C4-2B (cell line): ENCODE data around the gene ZDHHC6.

Source experiments
- H3K27ac ChIP-seq: fragments of 450-650 bp; 2 replicates; pipeline ENCODE4 v1.5.1; 2017
- ZFX ChIP-seq: fragments of 450-650 bp; IDR thresholded peaks from 2 replicates; pipeline ENCODE4 v1.6.1; 2017
- TF ChIP-seq, protein P1 (sequence below): fragments of 450-650 bp; conservative IDR thresholded peaks from 2 replicates; pipeline ENCODE4 v1.5.1; 2017; ENCODE audit warnings: mild to moderate bottlenecking

Gene ZDHHC6

GRCh38 chr10:112402917-112403316, 43.8 kb downstream of the ZDHHC6 start:
- TF ChIP-seq, protein P1, sequence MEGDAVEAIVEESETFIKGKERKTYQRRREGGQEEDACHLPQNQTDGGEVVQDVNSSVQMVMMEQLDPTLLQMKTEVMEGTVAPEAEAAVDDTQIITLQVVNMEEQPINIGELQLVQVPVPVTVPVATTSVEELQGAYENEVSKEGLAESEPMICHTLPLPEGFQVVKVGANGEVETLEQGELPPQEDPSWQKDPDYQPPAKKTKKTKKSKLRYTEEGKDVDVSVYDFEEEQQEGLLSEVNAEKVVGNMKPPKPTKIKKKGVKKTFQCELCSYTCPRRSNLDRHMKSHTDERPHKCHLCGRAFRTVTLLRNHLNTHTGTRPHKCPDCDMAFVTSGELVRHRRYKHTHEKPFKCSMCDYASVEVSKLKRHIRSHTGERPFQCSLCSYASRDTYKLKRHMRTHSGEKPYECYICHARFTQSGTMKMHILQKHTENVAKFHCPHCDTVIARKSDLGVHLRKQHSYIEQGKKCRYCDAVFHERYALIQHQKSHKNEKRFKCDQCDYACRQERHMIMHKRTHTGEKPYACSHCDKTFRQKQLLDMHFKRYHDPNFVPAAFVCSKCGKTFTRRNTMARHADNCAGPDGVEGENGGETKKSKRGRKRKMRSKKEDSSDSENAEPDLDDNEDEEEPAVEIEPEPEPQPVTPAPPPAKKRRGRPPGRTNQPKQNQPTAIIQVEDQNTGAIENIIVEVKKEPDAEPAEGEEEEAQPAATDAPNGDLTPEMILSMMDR = no peak
- TF ChIP-seq ZFX = no peak
- H3K27ac ChIP-seq = peak overlapping the region; percentile 71

GRCh38 chr10:112397592-112397991, 49.1 kb downstream of the ZDHHC6 start:
- TF ChIP-seq ZFX = no peak
- TF ChIP-seq, protein P1 = no peak
- H3K27ac ChIP-seq = peak overlapping the region; percentile 42; the same call in 1 of the 2 replicates

DNA sequence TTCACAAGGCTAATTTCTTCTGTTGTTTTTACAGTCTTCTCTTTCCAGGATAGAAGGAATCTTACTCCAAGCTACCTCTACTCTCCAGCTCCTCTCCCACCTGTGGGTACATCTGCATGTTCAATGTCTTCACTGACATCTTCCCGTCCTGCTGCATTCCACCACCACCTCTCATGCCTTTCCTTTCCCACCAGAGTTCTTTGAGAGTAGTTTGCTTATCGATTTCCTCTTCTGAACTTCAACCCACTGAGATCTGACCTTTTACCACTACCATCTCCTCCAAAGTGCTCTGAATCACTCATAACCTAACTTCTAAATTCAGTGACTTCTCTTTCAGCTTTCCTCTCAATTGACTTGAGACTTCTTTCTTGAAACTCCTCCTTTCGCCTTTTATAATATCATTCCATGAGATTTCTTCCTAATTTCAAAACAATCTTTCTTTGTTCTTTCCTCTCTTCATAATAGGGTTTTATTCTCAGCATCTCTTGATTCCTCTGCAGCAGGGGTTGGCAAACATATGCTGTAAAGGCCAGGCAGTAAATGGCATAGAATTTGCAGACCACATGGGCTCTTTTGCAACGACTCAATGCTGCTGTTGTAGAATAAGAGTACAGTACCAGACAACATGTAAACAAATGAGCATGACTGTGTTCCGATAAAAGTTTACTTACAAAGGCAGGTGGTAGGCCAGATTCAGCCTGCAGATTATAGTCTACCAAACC, 50.7 kb downstream of the ZDHHC6 start:
- no peak for TF ChIP-seq ZFX
- TF ChIP-seq, protein P1 = no peak
- peak overlapping the region; percentile 29; the same call in 1 of the 2 replicates for H3K27ac ChIP-seq

DNA sequence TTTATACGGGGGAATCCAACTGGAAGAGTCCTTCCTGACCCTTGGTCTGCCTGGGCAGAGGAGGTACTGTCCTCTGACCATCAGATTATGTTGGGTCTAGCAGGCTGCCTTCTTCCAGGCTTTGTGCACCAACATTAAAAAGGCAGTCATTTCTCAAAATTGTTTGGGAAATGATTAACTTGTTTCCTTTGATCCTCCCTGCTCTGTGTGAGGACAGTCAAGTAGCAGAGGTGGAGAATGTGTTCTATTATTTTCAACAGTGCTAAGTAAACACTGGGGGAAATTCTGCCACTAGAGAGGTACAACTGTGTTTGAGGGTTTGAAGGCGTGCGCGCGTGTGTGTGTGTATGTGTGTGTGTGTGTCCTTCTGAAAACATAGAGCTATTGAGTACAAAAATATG, 52.2 kb downstream of the ZDHHC6 start:
- H3K27ac ChIP-seq = no peak overlapping the region; the same call in 1 of the 2 replicates
- TF ChIP-seq, protein P1 = no peak
- no peak for TF ChIP-seq ZFX

GRCh38 chr10:112393827-112394226, 52.9 kb downstream of the ZDHHC6 start:
- TF ChIP-seq ZFX = no peak
- TF ChIP-seq, protein P1 = no peak

GRCh38 chr10:112393341-112393740, 53.4 kb downstream of the ZDHHC6 start:
- H3K27ac ChIP-seq = 0 out of 2 replicates have a peak overlapping the region, but pooled peaks have one; percentile 57
- TF ChIP-seq, protein P1 = no peak
- TF ChIP-seq ZFX = no peak

More at GRCh38 chr10:112393827-112394226, 52.9 kb downstream of the ZDHHC6 start:
- no peak overlapping the region; the same call in 1 of the 2 replicates for H3K27ac ChIP-seq

DNA sequence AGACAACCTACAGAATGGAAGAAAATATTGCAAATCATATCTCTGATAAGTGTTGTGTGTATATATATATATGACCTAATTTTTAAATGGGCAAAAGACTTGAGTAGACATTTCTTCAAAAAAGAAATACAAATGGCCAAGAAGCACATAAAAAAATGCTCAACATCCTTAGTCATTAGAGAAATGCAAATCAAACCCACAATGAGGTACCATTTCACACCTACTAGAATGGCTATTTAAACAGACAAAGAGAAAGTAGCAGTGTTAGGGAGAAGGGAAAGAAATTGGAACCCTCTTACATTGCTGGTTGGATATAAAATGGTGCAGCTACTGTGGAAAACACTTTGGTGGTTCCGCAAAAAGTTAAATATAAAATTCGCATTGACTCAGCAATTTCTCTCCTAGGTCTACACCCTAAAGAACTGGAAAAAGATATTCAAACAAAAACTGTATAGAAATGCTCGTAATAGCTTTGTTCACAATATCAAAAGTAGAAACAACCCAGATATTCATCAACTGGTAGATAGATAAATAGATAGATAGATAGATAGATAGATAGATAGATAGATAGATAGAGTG, 56.5 kb downstream of the ZDHHC6 start:
- TF ChIP-seq ZFX = no peak
- TF ChIP-seq, protein P1 = no peak
- H3K27ac ChIP-seq = no peak overlapping the region
